A549 treated with CpdA at 1 μM for 4 hours (cell line): ENCODE measurements around the gene ZBP1. TPM values are rescaled to one million over a fixed set of nuclear protein-coding genes. Genes with fewer than 3 reads are reported as not detected.

Experiments
- total RNA-seq: library from RNA; stranded (reverse); fragments of 200-300 nt; extraction: Qiagen RNA extraction; gene quantifications from 5 replicates; pipeline ENCODE4 v1.2.3, GENCODE V29; 2022; ENCODE audit warnings: low read depth

ZBP1 gene
- total RNA-seq: 0.02 to 0.10 TPM (median 0.07 TPM) in 3 of 5 replicates, not detected in the others

GRCh38 chr20:57620274-57620990, at the start of gene ZBP1:
ZBP1 (minus strand) TSS chr20:57620426; CDS start chr20:57620295, 131 bp downstream.

GRCh38 chr20:57560554-57561355, 59.5 kb downstream of the ZBP1 start, which contains the start of gene PCK1:
PCK1 (plus strand) TSS chr20:57561110; CDS start chr20:57561412, 302 bp downstream.

Other genes starting within 250 kb of the ZBP1 start
- 23.1 to 35.8 TPM (median 34.1 TPM) in 5 replicates for gene RBM38, start 229.0 kb downstream of the ZBP1 start, total RNA-seq
- 0.12 TPM in 1 of 5 replicates, not detected in the others for gene CTCFL, start 95.3 kb downstream of the ZBP1 start, total RNA-seq
- 0.05 TPM in 1 of 5 replicates, not detected in the others for gene PCK1, start 59.3 kb downstream of the ZBP1 start, total RNA-seq
- gene PMEPA1, start 89.6 kb upstream of the ZBP1 start, total RNA-seq: 212 to 493 TPM (median 420 TPM) in 5 replicates